GM21717 (cell line): ENCODE data around the gene LRRC74A.
A peak's percentile ranks its signal among the peaks of the same experiment; 100 is the strongest.

ENCODE experiments used
- ATAC-seq: cut with Tn5 transposase; IDR thresholded peaks from one replicate; pipeline ENCODE4 v1.9.1; 2021; ENCODE audit warnings: mild to moderate bottlenecking, moderate library complexity; ENCODE audit not compliant: unreplicated experiment

Gene LRRC74A

GRCh38 chr14:76808990-76809389, 17.2 kb upstream of the LRRC74A start:
- ATAC-seq, result no peak

GRCh38 chr14:76810525-76810924, 15.7 kb upstream of the LRRC74A start:
- ATAC-seq, result no peak

GRCh38 chr14:76810953-76811400, 15.2 kb upstream of the LRRC74A start:
- no peak for ATAC-seq

GRCh38 chr14:76811561-76811960, 14.6 kb upstream of the LRRC74A start:
- ATAC-seq, result no peak

DNA sequence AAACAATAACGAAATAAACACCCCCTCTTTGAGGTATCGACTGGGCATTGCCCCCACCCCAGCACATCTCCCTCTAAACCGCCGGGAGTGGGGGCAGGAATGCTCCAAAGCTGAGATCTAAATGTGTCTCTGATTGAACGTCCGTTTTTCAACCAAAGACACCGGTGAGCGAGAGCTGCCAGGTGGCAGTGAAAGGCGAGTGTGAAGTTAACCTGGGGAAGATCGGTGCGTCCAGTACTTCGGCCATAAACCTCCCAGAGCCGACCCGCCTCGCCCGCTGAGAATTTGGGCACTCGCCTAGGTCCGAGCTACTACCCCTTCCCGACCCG, 14.2 kb upstream of the LRRC74A start:
- ATAC-seq, result no peak

GRCh38 chr14:76812422-76813383, 13.5 kb upstream of the LRRC74A start, which contains the start of gene ANGEL1:
ANGEL1 (minus strand) TSS chr14:76812882; CDS start chr14:76812827, 55 bp downstream.
- ATAC-seq, result peak; percentile 77

GRCh38 chr14:76814726-76815645, 11.2 kb upstream of the LRRC74A start:
- no peak for ATAC-seq

DNA sequence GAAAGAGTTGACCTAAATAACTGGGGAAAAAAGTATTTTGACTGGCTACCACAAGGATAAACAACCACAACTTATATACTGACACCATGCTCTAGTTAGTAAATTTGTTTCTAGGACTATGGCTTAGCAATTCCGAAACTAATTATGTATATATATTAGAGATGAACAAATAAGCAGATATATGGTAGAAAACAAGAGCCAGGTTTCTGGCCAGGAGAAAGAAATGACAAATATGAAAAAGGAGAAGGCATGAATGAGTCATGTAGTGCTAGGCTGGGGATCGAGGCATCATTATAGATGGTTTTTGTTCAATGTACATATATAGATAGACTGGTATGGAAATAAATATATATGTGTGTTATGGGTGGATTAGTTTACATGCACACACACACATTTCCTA, 5.5 kb upstream of the LRRC74A start:
- no peak for ATAC-seq

DNA sequence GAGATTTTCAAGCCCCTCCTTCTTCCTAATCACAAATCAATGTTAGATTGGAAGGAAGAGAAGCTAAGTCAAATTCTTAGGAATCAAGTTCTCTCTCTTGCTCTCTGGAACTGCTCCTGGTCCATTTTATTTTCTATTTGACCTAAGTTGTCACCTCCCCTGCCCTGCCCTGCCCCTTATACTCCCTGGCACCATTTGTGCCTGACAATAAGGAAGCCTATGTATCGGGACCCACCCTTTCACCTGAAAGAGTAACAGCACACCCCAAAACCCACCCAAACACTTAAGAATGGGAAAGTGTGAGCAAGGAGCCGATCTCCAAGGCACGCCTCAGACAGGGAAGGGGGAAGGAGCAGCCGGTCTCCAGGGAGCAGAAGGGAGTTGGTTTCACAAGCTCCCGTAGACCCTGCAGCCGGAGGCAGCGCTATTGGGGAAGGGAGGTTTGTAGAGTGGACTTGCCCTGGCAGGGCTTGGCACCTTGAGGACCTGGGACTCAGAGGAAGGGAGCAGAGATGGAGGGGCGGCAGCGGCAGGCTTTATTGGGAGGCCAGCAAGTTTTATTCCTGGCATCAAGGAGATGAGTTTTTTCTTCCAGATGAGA, 1.6 kb downstream of the LRRC74A start:
- ATAC-seq, result no peak

GRCh38 chr14:76828339-76829012, 2.3 kb downstream of the LRRC74A start:
- no peak for ATAC-seq

GRCh38 chr14:76829013-76829365, 2.8 kb downstream of the LRRC74A start:
- ATAC-seq, result no peak

- no peak for ATAC-seq
Measured at GRCh38 chr14:76829650-76830421, 3.6 kb downstream of the LRRC74A start.

DNA sequence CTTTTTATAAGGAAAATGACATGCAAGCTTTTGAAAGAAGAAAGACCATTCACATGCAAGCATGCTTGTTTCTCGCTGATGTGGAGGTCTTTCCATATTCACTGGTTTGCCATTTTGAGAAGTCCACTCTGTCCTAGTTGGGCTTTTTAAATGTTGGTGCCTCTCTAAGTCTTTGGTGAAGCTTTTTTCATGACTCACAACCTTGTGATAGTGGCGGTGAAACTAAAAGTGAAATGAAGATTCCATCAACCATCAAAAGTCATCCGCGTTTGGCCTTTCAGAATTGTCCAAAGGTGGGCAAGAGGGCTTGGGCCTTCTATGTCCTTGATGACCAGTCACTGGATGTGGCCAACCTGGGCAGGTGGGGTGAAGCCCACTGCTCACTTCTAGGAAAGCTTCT, 4.3 kb downstream of the LRRC74A start:
- ATAC-seq, result no peak

DNA sequence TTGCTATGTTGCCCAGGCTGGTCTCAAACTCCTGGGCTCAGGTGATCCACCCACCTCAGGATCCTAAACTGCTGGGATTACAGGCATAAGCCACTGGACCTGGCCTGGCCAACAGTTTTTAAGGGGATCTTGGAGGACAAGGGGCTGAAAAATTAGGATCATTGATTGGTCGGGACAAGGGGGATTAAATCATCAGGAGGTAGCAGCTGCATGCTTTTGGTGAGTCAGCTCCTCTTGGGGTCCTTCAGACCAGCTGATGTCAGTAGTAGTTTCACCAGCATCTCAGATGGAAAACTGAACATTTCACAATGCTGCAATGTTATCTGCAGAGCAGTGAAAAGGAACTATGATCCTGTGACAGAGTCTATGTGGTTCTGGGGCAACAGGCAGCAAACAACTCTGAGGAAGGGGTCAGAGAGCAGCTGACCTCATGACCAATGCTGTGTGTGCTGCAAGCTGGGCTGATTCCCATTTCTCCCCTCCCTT, 6.3 kb downstream of the LRRC74A start:
- ATAC-seq, result no peak

GRCh38 chr14:76833011-76833410, 6.8 kb downstream of the LRRC74A start:
- no peak for ATAC-seq

DNA sequence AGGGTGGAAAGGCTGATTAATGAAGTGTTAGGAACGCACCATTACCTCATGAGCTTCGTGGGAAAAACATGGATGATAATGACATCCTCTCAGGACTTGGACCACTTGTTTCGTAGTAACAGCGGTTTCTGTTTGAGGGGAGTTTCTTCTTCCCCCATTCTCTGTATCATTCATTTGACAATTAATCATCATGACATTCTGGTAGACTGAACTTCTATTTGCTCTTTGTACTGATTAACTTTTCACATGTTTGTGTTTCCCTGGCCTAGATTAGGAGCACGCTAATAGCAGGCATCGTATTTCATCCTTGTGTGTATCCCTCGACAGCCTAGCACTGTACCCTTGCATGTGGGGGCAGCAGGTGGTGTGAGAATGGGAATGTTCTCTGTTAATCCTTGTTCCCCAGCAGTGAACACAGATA, 8.0 kb downstream of the LRRC74A start:
- no peak for ATAC-seq

DNA sequence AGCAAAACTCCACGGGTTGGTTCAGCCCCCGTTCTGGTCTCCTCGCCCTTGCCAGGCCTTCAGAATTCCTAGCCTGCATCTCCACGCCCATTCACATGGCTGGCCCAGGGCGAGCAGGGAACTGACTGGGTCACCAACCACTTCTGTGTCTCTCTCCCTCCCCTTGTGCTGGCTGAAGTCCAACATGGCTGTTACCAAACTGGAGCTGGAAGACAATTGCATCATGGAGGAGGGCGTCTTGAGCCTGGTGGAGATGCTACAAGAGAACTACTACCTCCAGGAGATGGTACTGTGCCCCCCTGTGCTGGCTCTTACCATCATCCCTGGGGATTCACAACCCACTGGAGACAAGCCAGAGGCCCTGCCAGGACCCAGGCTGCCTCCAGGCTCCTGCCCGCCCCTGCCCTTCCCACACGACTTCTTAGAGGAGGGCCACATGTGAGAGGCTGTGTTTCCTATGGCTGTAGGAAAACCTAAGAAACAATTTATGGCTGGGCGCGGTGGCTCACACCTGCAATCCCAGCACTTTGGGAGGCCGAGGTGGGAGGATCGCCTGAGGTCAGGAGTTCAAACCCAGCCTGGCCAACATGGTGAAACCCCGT, 9.9 kb downstream of the LRRC74A start:
- no peak for ATAC-seq

DNA sequence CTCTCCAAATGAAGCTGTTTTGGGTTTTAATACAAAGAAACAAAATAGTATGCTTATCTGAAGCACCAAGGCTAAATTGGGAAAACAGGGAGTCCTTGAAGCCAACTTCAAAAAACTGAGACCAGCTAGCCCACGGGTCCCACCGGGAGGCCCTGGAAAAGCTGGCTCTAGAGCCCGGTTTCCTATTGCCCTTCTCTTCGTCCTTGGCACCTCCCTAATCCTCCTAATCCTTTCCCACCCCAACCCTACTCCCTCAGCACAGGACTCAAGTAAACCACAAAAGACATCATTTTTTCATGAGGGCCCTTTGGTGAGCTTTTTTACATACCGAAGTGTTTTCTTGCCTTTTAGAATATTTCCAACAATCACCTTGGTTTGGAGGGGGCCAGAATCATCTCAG, 11.3 kb downstream of the LRRC74A start:
- ATAC-seq, result no peak

- no peak for ATAC-seq
Measured at GRCh38 chr14:76842414-76842813, 16.2 kb downstream of the LRRC74A start.
